Measurements from ENCODE around the gene FCN2.

GRCh38 chr9:134875371-134875770 is 5.2 kb upstream of the FCN2 start:
- TF ChIP-seq, protein P1, sequence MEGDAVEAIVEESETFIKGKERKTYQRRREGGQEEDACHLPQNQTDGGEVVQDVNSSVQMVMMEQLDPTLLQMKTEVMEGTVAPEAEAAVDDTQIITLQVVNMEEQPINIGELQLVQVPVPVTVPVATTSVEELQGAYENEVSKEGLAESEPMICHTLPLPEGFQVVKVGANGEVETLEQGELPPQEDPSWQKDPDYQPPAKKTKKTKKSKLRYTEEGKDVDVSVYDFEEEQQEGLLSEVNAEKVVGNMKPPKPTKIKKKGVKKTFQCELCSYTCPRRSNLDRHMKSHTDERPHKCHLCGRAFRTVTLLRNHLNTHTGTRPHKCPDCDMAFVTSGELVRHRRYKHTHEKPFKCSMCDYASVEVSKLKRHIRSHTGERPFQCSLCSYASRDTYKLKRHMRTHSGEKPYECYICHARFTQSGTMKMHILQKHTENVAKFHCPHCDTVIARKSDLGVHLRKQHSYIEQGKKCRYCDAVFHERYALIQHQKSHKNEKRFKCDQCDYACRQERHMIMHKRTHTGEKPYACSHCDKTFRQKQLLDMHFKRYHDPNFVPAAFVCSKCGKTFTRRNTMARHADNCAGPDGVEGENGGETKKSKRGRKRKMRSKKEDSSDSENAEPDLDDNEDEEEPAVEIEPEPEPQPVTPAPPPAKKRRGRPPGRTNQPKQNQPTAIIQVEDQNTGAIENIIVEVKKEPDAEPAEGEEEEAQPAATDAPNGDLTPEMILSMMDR (IDR thresholded peaks at IDR 0.05; ENCODE audit: low read length): no peak
- no peak for TF ChIP-seq EZH2 (IDR thresholded peaks at IDR 0.05; ENCODE audit: borderline replicate concordance, low read length)
